Measurements from ENCODE around the gene PHLDA3.

- no peak for TF ChIP-seq CTCF (IDR thresholded peaks at IDR 0.05)
- no peak for TF ChIP-seq POLR2A (IDR thresholded peaks at IDR 0.05)
These were observed 20.0 kb upstream of the PHLDA3 start for GRCh38 chr1:201488830-201489589.
